ENCODE data around the gene ARHGEF1.

ARHGEF1 gene

DNA sequence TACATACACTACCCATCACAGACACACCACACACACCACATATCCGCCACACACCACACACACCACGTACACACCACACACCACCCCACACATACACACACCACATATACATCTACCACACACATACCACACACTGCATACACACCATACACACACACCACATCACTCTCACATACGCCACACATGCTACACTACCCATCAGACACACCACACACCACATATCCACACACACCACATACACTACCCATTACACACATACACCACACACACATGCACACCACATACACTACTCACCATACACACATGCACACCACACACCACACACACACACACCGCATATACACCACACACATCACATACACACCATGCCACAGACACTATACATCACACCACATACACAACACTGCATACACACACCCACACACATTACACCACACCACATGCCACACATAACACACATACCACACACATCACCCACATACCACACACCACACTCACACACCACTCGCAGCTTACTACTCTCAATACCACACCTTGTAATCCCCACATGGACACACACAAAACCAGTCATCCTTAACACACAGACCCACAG is 35.8 kb downstream of the ARHGEF1 start:
- no peak for DNase-seq (ENCODE audit: low read depth in 2 of 2)

DNA sequence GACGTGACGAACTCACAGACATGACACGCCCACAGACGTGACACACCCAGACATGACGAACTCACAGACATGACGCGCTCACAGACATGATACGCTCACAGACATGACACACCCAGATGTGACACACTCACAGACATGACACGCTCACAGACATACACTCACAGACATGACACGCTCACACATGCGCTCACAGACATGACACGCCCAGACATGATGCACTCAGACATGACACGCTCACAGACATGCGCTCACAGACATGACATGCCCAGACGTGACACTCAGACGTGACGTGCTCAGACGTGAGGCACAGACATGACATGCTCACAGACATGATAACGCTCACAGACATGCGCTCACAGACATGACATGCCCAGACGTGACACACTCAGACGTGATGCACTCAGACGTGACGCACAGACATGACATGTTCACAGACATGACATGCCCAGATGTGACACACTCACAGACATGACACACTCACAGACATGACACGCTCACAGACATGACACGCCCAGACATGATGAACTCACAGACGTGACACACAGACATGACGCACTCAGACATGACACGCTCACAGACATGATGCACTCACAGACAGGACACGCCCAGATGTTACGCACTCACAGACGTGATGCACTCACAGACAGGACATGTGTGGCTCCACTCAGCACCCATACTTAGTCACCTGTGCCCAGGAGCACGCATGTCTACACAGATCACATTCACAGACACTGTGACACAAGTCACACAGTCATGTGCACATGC is 37.1 kb downstream of the ARHGEF1 start:
- no peak for DNase-seq (ENCODE audit: low read depth in 2 of 2)

DNA sequence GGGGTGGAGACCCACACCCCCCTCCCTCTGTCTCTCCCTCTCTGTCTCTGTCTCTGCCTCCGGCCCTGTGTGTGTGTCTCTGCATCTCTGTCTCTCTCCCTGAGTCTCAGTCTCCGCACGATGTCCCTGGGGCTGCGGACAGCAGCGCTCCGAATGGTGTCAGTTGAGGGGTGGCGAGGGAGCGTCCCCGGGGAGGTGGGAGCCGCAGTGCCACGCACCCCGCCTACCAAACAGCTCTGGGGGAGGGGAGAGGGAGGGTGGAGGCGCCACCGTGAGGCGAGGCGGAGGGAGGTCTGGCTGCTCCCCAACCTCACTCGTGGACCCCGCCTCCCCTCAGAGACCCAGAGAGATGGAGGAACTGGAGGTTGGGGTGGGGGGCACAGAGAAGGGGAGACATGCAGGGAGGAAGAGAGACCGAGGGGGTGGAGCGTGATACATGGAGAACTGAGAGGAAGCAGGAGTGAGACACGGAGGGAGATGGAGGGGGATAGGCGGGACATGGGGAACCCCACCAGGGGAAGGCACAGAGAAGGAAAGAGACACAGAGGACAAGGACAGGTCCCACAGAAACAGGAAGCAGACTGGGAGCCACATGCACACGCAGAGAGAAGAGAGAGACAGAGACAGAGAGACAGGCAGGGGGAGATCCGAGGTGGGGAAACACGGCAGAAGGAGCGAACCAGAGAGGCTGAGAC is 38.0 kb downstream of the ARHGEF1 start:
- no peak for DNase-seq (ENCODE audit: low read depth in 2 of 2)

GRCh38 chr19:41921577-41922576 is 38.9 kb downstream of the ARHGEF1 start:
- no peak for DNase-seq (ENCODE audit: low read depth in 2 of 2)

- DNase-seq (ENCODE audit: low read depth in 2 of 2), result no peak
Observed at GRCh38 chr19:41922585-41922984, 39.6 kb downstream of the ARHGEF1 start.

GRCh38 chr19:41923045-41923788 is 40.2 kb downstream of the ARHGEF1 start:
- DNase-seq (ENCODE audit: low read depth in 2 of 2), result no peak

DNA sequence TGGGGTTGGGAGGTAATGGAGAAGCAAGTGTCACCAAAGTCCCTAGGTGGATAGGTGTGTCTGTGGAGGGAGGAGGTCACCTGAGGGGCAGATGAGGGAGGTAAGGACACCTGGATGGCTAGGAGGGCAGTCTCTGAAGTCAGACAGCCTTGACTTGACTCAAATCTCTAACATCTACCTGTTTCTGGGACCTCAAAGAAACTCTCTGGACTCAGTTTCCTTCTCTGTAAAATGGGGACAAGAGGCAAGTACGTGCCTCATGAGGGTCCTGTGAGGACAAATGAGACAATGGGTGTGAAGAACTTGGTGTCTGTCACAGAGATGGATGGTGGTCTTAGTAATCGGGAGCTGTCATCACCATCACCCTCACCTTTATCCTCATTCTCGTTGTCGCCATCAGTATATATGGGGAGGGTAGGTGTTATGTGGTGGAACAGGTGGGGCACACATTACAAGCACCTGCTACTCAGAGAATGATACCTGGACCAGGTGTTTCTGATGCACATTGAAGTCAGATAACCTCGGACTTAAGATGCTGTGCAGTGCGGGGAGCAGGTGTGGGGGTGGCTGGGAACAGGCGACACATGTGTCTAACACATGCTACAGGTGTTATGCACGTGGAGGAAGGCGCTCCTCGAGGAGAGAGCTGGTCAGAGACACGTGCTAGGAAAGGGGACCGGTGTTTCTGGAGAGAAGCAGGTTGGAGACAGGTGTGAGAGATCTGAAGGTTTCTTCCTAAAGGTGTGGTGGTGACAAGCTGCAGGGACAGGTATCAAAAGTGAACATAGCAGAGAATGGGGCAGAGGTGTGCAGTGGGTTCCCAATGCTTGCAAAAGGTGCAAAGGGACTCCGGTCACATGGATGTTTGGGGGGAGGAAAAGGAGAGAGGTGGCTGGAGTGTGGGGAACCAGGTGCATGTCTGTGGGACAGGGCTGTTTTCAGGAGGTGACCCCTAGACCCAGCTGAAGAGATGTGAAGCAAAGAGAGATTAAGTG is 41.5 kb downstream of the ARHGEF1 start:
- DNase-seq (ENCODE audit: low read depth in 2 of 2), result no peak

- DNase-seq (ENCODE audit: low read depth in 2 of 2), result no peak
Observed at GRCh38 chr19:41925208-41926003, 42.4 kb downstream of the ARHGEF1 start.

DNA sequence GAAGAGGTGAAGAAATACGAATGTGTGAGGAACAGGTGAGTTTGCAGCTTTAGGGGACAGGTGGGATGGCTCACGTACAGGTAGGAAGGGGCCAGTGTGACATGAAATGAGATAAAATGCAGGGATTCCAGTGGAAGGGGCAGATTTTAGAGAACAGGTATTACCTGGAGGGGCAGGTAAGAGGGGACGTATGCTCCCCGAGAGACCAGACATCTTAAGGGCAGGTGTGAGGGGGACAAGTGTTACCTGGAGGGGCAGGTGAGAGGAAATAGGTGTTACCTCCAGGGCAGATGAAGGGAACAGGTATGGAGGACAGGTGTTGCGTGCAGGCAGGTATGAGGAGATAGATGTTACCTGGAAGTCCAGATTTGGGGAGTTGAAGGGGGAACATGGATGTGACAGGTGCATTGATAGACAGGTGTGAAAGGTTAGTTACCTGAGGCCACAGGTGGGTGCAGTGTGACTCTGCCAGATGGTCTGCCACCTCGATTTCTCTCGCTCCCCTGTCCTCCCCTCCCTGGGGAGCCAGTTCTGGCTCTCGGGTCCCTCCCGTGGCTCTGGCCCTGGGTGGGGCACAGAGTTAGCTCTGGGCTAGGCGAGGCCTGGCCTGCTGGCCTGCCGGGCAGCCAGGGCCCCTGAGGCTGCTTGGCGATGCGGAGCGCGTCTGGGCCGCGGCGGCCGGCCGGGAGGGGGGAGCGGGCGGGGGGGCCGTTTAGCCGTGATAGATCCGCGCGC is 43.2 kb downstream of the ARHGEF1 start:
- DNase-seq (ENCODE audit: low read depth in 2 of 2), result no peak

DNA sequence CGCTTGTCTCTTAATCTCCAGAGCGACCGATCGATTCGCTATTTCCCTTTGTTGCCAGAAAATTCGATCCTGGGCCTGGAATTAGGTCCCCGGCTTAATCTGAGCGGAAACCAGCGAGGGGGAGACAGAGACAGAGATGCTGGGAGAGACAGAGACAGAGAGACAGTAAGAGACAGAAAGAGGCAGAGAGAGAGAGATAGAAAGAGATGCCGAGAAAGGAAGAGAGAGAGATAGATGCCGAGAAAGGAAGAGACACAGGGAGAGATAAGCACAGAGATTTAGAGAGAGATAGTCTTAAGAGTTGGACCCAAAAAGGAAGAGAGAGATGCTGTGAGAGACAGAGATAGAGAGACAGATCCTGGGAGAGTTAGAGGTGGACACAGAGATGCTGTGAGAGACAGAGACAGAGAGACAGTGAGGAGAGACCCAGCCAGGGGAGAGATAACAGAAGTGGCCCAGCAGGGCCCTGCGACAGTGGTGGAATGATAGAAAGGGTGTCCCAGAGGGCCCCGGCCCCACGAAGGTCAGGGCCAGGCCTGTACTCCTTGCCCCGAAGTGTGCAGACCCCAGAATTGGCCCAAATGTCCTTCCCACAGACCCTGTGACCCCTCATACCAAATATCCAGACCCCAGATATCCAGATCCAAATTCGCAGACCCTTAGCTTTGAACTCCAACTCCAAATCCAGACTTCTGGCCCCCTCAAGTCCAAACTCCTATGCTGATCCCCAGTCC is 43.9 kb downstream of the ARHGEF1 start:
- DNase-seq (ENCODE audit: low read depth in 2 of 2), result no peak

DNA sequence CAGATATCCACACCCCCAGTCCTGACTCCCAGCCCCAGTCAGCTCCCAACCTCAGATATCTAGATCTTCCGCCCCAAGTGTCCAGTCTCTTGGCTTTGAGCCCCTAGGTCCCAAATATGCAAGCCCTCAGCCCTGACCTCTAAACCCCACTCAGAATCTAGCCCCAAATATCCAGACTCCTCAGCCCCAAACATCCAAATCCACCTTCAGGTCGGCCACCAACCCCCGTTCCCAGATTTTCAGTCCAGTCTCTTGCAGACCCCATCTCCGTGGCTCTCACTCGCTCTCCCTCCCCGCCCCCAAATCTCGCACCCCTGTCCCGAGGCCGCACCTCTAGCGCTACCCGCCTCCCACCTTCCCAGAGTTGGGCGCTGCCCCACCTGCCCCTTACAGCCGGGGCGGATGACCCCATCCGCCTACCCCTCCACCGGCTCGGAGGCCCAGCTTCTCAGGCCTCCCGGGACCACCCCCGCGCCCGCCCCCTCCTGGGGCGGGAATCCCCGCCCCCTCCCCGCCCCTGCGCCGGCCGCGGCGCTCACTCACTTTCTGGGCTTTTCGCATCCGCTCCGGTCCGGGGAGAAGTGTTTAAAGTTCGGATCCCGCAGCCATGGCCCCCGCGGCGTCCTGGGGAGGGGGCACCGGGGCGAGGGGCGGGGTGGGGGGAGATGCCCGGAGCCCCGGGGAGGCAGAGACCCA is 44.7 kb downstream of the ARHGEF1 start:
- no peak for DNase-seq (ENCODE audit: low read depth in 2 of 2)

GRCh38 chr19:41928221-41928683 is 45.3 kb downstream of the ARHGEF1 start, which contains the start of gene ERFL:
Gene ERFL (minus strand): TSS chr19:41928449. CDS start chr19:41912919, 15,530 bp downstream.
- DNase-seq (ENCODE audit: low read depth in 2 of 2), result no peak

- no peak for DNase-seq (ENCODE audit: low read depth in 2 of 2)
Observed at GRCh38 chr19:41928754-41929535, 46.0 kb downstream of the ARHGEF1 start.

DNA sequence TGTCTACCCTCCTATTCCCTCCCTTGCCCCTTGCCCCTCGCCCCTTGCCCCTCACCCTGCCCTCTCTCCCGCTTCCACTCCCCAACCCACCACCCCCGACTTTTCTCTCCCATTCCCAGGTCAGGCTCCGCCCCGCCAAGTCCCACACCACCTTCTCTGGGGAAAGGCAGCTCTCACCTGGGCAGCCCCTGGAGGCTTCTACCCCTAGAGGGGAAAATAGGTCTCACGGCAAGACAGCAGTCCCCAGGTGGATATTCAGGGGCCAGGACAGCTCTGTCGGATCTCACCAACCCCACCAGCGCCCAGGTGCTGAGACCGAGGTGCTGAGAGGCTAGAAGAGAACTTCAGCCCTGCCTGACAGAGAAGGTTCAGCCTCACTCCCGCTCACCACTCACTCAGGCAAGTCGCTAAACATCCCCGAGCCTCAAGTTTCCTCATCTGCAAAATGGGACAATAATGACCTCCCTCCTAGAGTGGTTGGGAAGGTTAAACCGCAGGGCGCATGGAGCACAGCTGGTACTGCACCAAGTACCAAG is 46.6 kb downstream of the ARHGEF1 start:
- no peak for DNase-seq (ENCODE audit: low read depth in 2 of 2)

DNA sequence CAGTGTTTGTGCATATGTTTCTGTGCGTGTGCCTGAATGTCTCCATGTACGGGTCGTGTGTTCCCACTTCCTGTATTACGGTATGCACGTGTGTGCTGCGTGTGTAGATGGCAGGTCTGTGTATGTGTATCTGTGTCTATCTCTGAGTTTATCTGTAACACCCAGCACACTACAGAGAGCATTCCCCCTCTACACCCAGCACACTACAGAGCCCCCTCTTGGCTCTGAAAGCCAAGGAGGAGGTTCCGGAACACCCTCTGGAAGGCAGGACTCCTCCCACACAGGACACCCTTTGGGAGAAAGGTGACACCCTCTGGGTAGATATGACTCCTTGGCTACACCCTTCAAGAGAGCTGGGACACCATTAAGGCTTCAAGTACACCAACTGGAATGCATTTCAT is 47.3 kb downstream of the ARHGEF1 start:
- no peak for DNase-seq (ENCODE audit: low read depth in 2 of 2)
